RWPE2 (cell line): Measurements from ENCODE around the gene HLF.

Source experiments
- ATAC-seq: fragments of 200-7000 bp; cut with Tn5 transposase; 3 replicates; pipeline ENCODE4 v1.9.1; 2021; ENCODE audit warnings: low read depth
- DNase-seq: peaks from one replicate; pipeline ENCODE4 v3.0.0-alpha.2; 2020; ENCODE audit warnings: low spot score
- H3K27ac ChIP-seq: fragments of 450-650 bp; 2 replicates; pipeline ENCODE4 v1.5.1; 2017; ENCODE audit warnings: mild to moderate bottlenecking; ENCODE audit not compliant: poor library complexity, severe bottlenecking
- H3K27me3 ChIP-seq: fragments of 250-450 bp; sonication (Bioruptor Pico); 2 replicates; pipeline ENCODE4 v1.5.1; 2021; ENCODE audit warnings: mild to moderate bottlenecking, moderate library complexity; ENCODE audit not compliant: insufficient read depth, poor library complexity, severe bottlenecking
- H3K36me3 ChIP-seq: fragments of 250-450 bp; sonication (Bioruptor Pico); 2 replicates; pipeline ENCODE4 v1.5.1; 2020; ENCODE audit warnings: low read depth, mild to moderate bottlenecking, moderate library complexity
- H3K4me1 ChIP-seq: fragments of 250-450 bp; sonication (Bioruptor Pico); 2 replicates; pipeline ENCODE4 v1.5.1; 2021; ENCODE audit warnings: mild to moderate bottlenecking, moderate library complexity; ENCODE audit not compliant: insufficient read depth, poor library complexity, severe bottlenecking
- H3K4me3 ChIP-seq: fragments of 250-450 bp; sonication (Bioruptor Pico); 2 replicates; pipeline ENCODE4 v1.5.1; 2021; ENCODE audit warnings: mild to moderate bottlenecking, moderate library complexity; ENCODE audit not compliant: severe bottlenecking
- H3K9me3 ChIP-seq: fragments of 250-450 bp; sonication (Bioruptor Pico); 2 replicates; pipeline ENCODE4 v1.5.1; 2021; ENCODE audit warnings: mild to moderate bottlenecking, moderate library complexity; ENCODE audit not compliant: severe bottlenecking
- CTCF ChIP-seq: fragments of 450-650 bp; IDR thresholded peaks from one replicate; pipeline ENCODE4 v1.5.1; 2017; ENCODE audit warnings: mild to moderate bottlenecking, moderate library complexity; ENCODE audit not compliant: poor library complexity, severe bottlenecking

Gene HLF

GRCh38 chr17:55319933-55320593 is 55.3 kb downstream of the HLF start:
- H3K27me3 ChIP-seq: no peaks in the 10 kb centered on the region
- no peaks in the 10 kb centered on the region for H3K9me3 ChIP-seq
- H3K36me3 ChIP-seq: no peaks in the 10 kb centered on the region
- DNase-seq (no peak), ATAC-seq (no peak)
- H3K4me3 ChIP-seq: no peak overlapping the region
- H3K27ac ChIP-seq: no peak overlapping the region
- H3K4me1 ChIP-seq: peaks cover 4% of the 10 kb centered on the region
- TF ChIP-seq CTCF: no peak

- Histone ChIP-seq H3K4me3 (no peak overlapping the region), H3K27ac (no peak overlapping the region), H3K27me3 (no peaks in the 10 kb centered on the region), H3K9me3 (no peaks in the 10 kb centered on the region), H3K4me1 (peaks cover 4% of the 10 kb centered on the region), H3K36me3 (no peaks in the 10 kb centered on the region)
- no peak for DNase-seq
- no peak for TF ChIP-seq CTCF
- peak; percentile 60 for ATAC-seq
Observed at GRCh38 chr17:55320594-55321426, 56.0 kb downstream of the HLF start.

- H3K9me3 ChIP-seq: no peaks in the 10 kb centered on the region
- no peak for TF ChIP-seq CTCF
- DNase-seq (no peak), ATAC-seq (no peak)
- H3K36me3 ChIP-seq: no peaks in the 10 kb centered on the region
- no peak overlapping the region for H3K27ac ChIP-seq
- peaks cover 4% of the 10 kb centered on the region for H3K4me1 ChIP-seq
- no peak overlapping the region for H3K4me3 ChIP-seq
- no peaks in the 10 kb centered on the region for H3K27me3 ChIP-seq
Observed at GRCh38 chr17:55321427-55322060, 56.8 kb downstream of the HLF start.

GRCh38 chr17:55322453-55322985 is 57.8 kb downstream of the HLF start:
- no peaks in the 10 kb centered on the region for H3K27me3 ChIP-seq
- H3K4me3 ChIP-seq: no peak overlapping the region
- H3K9me3 ChIP-seq: no peaks in the 10 kb centered on the region
- no peak for TF ChIP-seq CTCF
- no peaks in the 10 kb centered on the region for H3K36me3 ChIP-seq
- H3K27ac ChIP-seq: no peak overlapping the region
- no peak for DNase-seq
- no peak for ATAC-seq
- H3K4me1 ChIP-seq: peaks cover 4% of the 10 kb centered on the region
